D721Med (cell line): Measurements from ENCODE around the gene ARSG.

Source experiments
- DNase-seq: peaks from one replicate; pipeline ENCODE4 v3.0.0; 2011; ENCODE audit warnings: low spot score; ENCODE audit not compliant: insufficient read length
- FAIRE-seq: peaks from 2 replicates; lab custom pipeline; 2011; peaks lifted over from hg19 to GRCh38; lab: Jason Lieb, UNC
- TF ChIP-seq, protein P1 (sequence below): IDR thresholded peaks from 2 replicates; pipeline ENCODE4 v1.5.1; 2012; ENCODE audit warnings: mild to moderate bottlenecking, control low read depth; ENCODE audit not compliant: insufficient read depth; ENCODE audit errors: missing control alignments

Gene ARSG

GRCh38 chr17:68290268-68290954 lies 884 bp upstream of the ARSG start:
- no peak for FAIRE-seq
- TF ChIP-seq, protein P1, sequence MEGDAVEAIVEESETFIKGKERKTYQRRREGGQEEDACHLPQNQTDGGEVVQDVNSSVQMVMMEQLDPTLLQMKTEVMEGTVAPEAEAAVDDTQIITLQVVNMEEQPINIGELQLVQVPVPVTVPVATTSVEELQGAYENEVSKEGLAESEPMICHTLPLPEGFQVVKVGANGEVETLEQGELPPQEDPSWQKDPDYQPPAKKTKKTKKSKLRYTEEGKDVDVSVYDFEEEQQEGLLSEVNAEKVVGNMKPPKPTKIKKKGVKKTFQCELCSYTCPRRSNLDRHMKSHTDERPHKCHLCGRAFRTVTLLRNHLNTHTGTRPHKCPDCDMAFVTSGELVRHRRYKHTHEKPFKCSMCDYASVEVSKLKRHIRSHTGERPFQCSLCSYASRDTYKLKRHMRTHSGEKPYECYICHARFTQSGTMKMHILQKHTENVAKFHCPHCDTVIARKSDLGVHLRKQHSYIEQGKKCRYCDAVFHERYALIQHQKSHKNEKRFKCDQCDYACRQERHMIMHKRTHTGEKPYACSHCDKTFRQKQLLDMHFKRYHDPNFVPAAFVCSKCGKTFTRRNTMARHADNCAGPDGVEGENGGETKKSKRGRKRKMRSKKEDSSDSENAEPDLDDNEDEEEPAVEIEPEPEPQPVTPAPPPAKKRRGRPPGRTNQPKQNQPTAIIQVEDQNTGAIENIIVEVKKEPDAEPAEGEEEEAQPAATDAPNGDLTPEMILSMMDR = no peak
- no peak for DNase-seq

DNA sequence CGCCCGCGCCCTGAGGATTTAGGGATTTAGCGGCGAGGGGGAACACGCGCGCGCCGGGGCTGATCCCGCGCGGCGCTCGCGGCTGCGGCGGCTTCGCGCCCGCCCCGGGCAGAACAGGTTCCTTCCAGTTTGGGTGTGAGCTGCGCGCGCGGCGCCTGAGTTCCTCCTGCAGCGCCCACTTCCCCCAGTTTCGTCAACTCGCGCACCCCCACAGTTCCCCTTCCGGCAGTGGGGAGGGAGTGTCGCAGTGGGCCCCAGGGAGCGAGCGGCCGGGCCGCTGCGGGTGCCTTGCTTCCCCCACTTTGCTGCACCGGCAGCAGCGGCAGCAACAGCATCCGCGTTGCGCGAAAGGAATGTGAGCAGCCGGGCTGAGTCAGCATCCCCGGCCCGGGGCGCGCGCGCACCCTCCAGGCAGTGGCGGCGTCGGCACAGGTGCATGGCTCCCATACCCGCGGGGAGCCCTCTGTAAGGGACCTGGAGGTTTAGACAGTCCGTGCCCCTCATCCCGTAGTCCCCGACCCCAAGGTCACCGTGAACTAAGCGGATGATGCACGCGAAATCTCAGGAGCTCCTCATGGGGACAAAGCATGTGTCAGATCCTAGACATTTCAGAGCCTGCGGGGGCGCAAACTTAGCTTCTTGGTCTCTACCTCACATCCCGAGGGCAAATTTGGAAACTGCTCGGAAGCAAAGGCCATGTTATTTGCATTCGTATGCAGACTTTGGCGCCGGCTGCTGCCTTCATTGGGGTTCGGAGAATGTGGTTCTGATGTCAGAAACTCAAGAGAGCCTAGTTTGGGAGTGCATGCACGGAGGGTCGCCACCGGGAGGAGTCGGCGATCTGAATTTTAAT lies 767 bp downstream of the ARSG start:
- no peak for DNase-seq
- no peak for FAIRE-seq
- TF ChIP-seq, protein P1 = no peak

- TF ChIP-seq, protein P1 = no peak
- FAIRE-seq = no peak
- DNase-seq = no peak
These were observed 1.4 kb downstream of the ARSG start for GRCh38 chr17:68292689-68293040.

- FAIRE-seq = no peak
These were observed 2.3 kb downstream of the ARSG start for GRCh38 chr17:68293490-68294195.

GRCh38 chr17:68294196-68294555 lies 2.9 kb downstream of the ARSG start:
- FAIRE-seq (no peak), DNase-seq (no peak)
- TF ChIP-seq, protein P1 = no peak

More at GRCh38 chr17:68293490-68294195, 2.3 kb downstream of the ARSG start:
- no peak for DNase-seq
- TF ChIP-seq, protein P1 = no peak

DNA sequence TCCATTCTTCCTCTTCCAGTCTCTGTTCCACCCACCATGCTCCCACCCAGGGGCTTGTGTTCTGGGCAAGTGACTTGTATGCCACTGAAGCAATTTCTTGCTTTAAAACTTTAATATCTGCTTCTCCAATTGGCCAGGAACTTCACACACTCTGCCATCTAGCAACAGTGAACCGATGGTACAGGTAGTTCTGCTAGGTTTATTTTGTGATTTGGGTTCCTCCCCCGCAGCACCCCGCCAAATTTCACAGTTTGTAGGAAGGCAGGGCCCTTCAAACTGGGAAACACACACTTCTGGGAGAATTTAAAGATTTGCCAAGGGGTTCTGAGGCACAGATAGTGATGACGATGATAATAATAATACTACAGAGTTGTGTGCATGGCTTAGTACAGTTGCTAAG lies 3.3 kb downstream of the ARSG start:
- FAIRE-seq = no peak
- no peak for DNase-seq
- TF ChIP-seq, protein P1 = no peak
